Thoracic aorta (tissue), 2 donors: ENCODE measurements around the gene BCL6B. TPM values are rescaled to one million over a fixed set of nuclear protein-coding genes. Genes with fewer than 3 reads are reported as not detected.

Experiments used
- ATAC-seq: fragments of 150-250 bp; one replicate; pipeline ENCODE4 v1.8.0; 2017; ENCODE audit warnings: low read depth; ENCODE audit not compliant: insufficient number of reproducible peaks, low FRiP score
- DNase-seq: peaks from one replicate; pipeline ENCODE4 v3.0.0-alpha.2; 2020; ENCODE audit warnings: low spot score
- H3K27ac ChIP-seq, 2 donors: fragments of 200-600 bp; sonication (generic); 1 replicate in 1 of 2; 2 replicates in 1 of 2; pipeline ENCODE4 v1.5.1; 2016; ENCODE audit warnings: mild to moderate bottlenecking in 2 of 2, moderate library complexity in 2 of 2
- H3K27me3 ChIP-seq: fragments of 200-600 bp; sonication (generic); replicated peaks from 2 replicates; pipeline ENCODE4 v1.6.0; 2016; ENCODE audit warnings: mild to moderate bottlenecking; ENCODE audit not compliant: insufficient read depth
- H3K36me3 ChIP-seq: fragments of 200-600 bp; sonication (generic); one replicate; pipeline ENCODE4 v1.5.1; 2016
- H3K4me1 ChIP-seq, 2 donors: fragments of 200-600 bp; sonication (generic); 1 replicate in 1 of 2; 2 replicates in 1 of 2; pipeline versions ENCODE4 v1.5.1 to v1.6.0; 2016; ENCODE audit warnings: low read depth in 2 of 2, mild to moderate bottlenecking in 1 of 2; ENCODE audit not compliant: control insufficient read depth in 1 of 2
- H3K4me3 ChIP-seq: fragments of 200-600 bp; sonication (generic); 2 replicates; pipeline ENCODE4 v1.5.1; 2016; ENCODE audit warnings: mild to moderate bottlenecking
- H3K9me3 ChIP-seq: fragments of 200-600 bp; sonication (generic); 2 replicates; pipeline ENCODE4 v1.5.1; 2016
- total RNA-seq, 2 donors: library from RNA; depleted of rRNA; stranded (reverse); fragments of >200 nt; gene quantifications; one replicate each; pipeline versions ENCODE4 v1.1.0 to v1.2.3, GENCODE V29; 2016
- TF ChIP-seq, protein P1 (sequence below): fragments of 200-600 bp; sonication (generic); IDR thresholded peaks from one replicate; pipeline ENCODE4 v1.5.1; 2019; ENCODE audit warnings: antibody characterized with exemption

Gene BCL6B
- total RNA-seq, 2 donors from 2014 or later, result 0.95 to 5.7 TPM

DNA sequence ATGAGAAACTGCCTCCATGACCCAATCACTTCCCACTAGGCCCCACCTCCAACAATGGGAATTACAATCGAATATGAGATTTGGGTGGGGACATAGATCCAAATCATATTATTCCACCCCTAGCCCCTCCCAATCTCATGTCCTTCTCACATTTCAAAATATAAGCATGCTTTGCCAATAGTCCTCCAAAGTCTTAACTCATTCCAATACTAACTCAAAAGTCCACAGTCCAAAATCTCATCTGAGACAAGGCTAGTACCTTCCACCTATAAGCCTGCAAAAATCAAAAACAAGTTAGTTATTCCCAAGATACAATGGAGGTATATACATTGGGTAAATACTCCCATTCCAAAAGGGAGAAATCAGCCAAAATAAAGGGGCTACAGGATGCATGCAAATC lies 44.3 kb downstream of the BCL6B start:
- DNase-seq (no peak), ATAC-seq (no peak)
- Histone ChIP-seq H3K4me3 (no peak overlapping the region), H3K27me3 (no peaks in the 10 kb centered on the region), H3K4me1 (no peaks in the 10 kb centered on the region), H3K9me3 (peaks cover 12% of the 10 kb centered on the region), H3K27ac (no peak overlapping the region), H3K36me3 (no peaks in the 10 kb centered on the region)
- TF ChIP-seq, protein P1, sequence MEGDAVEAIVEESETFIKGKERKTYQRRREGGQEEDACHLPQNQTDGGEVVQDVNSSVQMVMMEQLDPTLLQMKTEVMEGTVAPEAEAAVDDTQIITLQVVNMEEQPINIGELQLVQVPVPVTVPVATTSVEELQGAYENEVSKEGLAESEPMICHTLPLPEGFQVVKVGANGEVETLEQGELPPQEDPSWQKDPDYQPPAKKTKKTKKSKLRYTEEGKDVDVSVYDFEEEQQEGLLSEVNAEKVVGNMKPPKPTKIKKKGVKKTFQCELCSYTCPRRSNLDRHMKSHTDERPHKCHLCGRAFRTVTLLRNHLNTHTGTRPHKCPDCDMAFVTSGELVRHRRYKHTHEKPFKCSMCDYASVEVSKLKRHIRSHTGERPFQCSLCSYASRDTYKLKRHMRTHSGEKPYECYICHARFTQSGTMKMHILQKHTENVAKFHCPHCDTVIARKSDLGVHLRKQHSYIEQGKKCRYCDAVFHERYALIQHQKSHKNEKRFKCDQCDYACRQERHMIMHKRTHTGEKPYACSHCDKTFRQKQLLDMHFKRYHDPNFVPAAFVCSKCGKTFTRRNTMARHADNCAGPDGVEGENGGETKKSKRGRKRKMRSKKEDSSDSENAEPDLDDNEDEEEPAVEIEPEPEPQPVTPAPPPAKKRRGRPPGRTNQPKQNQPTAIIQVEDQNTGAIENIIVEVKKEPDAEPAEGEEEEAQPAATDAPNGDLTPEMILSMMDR, result no peak

DNA sequence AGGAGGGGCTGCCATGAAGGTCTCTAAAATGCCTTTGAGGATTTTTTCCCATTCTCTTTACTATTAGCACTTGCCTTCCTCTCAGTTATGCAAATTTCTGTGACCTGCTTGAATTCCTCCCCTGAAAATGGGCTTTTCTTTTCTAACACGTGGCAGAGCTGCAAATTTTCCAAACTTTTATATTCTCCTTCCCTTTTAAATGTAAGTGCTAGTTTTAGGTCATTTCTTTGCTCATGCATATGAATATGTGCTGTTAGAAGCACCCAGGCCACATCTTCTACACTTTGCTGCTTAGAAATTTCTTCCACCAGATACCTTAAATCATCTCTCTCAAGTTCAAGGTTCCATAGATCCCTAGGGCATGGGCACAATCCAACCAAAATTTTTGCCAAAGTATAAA lies 45.4 kb downstream of the BCL6B start:
- no peaks in the 10 kb centered on the region for H3K27me3 ChIP-seq
- ATAC-seq, result no peak
- no peak for DNase-seq
- H3K4me1 ChIP-seq, result no peaks in the 10 kb centered on the region
- no peaks in the 10 kb centered on the region for H3K36me3 ChIP-seq
- no peak overlapping the region for H3K27ac ChIP-seq
- TF ChIP-seq, protein P1, result no peak
- no peak overlapping the region for H3K4me3 ChIP-seq
- peaks cover 12% of the 10 kb centered on the region for H3K9me3 ChIP-seq

DNA sequence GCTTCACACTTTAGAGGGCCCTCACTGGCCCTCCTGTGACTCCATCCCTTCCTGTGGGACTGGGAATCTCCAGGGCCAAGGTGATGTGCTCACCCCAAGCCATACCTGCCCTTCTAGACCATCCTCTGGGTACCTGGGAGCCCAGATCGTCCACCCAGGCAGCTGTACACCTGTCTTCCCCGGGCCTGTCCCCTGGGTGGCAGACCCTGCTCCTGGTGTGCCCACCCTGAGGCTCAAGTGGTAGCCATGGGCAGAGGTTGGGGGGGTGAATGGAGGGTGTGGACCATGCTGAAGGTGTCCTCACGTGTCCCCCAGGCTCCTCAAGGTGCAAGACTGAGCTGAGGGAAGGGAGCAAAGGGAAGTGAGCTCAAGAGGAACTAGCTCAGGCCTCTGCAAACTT lies 47.9 kb downstream of the BCL6B start:
- ATAC-seq (no peak), DNase-seq (no peak)
- TF ChIP-seq, protein P1, result no peak
- no peaks in the 10 kb centered on the region for H3K36me3 ChIP-seq
- no peaks in the 10 kb centered on the region for H3K27me3 ChIP-seq
- no peak overlapping the region for H3K27ac ChIP-seq
- peaks cover 12% of the 10 kb centered on the region for H3K9me3 ChIP-seq
- no peak overlapping the region for H3K4me3 ChIP-seq
- H3K4me1 ChIP-seq, result no peaks in the 10 kb centered on the region

DNA sequence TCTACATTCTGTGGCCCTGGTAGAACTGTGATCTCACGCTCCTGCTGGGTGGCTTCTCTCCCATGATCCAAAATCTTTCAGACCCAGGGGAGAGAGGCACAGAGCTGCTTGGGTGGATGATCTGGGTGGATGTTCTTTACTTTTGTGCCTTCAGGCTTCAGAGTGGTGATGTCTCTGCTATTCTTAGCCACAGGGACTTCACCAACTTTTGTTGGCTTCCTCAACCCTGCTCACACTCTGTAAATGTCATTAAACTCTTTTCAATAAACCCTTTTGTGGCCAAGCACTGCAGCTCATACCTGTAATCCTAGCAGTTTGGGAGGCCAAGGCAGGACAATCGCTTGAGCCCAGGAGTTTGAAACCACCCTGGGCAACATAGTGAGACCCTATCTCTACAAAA lies 49.6 kb downstream of the BCL6B start:
- peaks cover 11% of the 10 kb centered on the region for H3K9me3 ChIP-seq
- no peaks in the 10 kb centered on the region for H3K4me1 ChIP-seq
- ATAC-seq (no peak), DNase-seq (no peak)
- no peaks in the 10 kb centered on the region for H3K27me3 ChIP-seq
- TF ChIP-seq, protein P1, result no peak
- H3K27ac ChIP-seq, result no peak overlapping the region
- no peak overlapping the region for H3K4me3 ChIP-seq
- no peaks in the 10 kb centered on the region for H3K36me3 ChIP-seq

DNA sequence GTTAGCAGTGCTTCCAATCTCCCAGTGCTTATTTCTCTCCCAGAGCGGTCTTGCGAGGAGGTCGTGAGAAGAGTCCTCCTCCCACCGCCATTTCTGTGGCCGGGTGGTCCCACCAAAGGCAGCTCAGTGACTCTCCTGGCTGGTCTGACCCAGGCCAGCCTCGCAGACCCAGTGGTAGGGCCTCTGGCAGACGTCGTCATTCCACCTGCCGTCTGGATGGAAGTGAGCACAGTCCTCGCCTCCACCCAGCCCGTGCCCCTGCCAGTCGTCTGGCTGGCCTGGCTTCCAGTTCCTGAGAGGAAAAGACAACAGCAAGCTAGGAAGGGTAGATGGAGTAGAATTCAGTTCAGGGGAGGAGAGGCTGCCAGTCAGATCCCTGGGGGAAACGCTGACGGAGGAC lies 52.1 kb downstream of the BCL6B start:
- H3K4me1 ChIP-seq, result no peaks in the 10 kb centered on the region
- no peaks in the 10 kb centered on the region for H3K9me3 ChIP-seq
- TF ChIP-seq, protein P1, result no peak
- H3K4me3 ChIP-seq, result no peak overlapping the region
- DNase-seq (no peak), ATAC-seq (no peak)
- no peak overlapping the region for H3K27ac ChIP-seq
- H3K27me3 ChIP-seq, result no peaks in the 10 kb centered on the region
- no peaks in the 10 kb centered on the region for H3K36me3 ChIP-seq
